Stomach (tissue), 9 donors: ENCODE measurements around the gene GRK2. TPM values are rescaled to one million over a fixed set of nuclear protein-coding genes. Genes with fewer than 3 reads are reported as not detected.

Experiments used
- DNase-seq, 2 donors: peaks; one replicate each; pipeline versions ENCODE4 v3.0.0 to v3.0.0-alpha.2; 2013 to 2019
- H3K27ac ChIP-seq, 5 donors: fragments of 200-600 bp in 4 of 5; sonication (generic) in 4 of 5; one replicate each; pipeline ENCODE4 v1.5.1; 2013 to 2019; ENCODE audit warnings: mild to moderate bottlenecking in 1 of 5, moderate library complexity in 1 of 5
- H3K27me3 ChIP-seq, 3 donors: fragments of 200-600 bp; sonication (generic); one replicate each; pipeline ENCODE4 v1.5.1; 2017 to 2019; ENCODE audit warnings: mixed run types in 1 of 3
- H3K36me3 ChIP-seq, 4 donors: fragments of 200-600 bp; sonication (generic); 1 replicate in 3 of 4; 2 replicates in 1 of 4; pipeline ENCODE4 v1.5.1; 2016 to 2019
- H3K4me1 ChIP-seq, 4 donors: fragments of 200-600 bp; sonication (generic); one replicate each; pipeline ENCODE4 v1.5.1; 2016 to 2019
- H3K4me3 ChIP-seq, 4 donors: fragments of 200-600 bp; sonication (generic) in 3 of 4; one replicate each; pipeline ENCODE4 v1.5.1; 2016 to 2019; ENCODE audit warnings: mild to moderate bottlenecking in 1 of 4
- H3K9me3 ChIP-seq, 4 donors: fragments of 200-600 bp; sonication (generic); one replicate each; pipeline ENCODE4 v1.5.1; 2016 to 2019
- EP300 ChIP-seq: sonication (generic); formaldehyde crosslinking; IDR thresholded peaks from one replicate; pipeline ENCODE4 v1.6.1; 2017; ENCODE audit warnings: antibody characterized with exemption
- POLR2A ChIP-seq, 4 donors: fragments of 450-650 bp; IDR thresholded peaks; one replicate each; pipeline ENCODE4 v1.6.1; 2016; ENCODE audit warnings: antibody characterized with exemption in 4 of 4, control low read depth in 2 of 4, mild to moderate bottlenecking in 1 of 4, moderate library complexity in 1 of 4
- POLR2AphosphoS5 ChIP-seq, 3 donors: sonication (generic); formaldehyde crosslinking; IDR thresholded peaks; one replicate each; pipeline ENCODE4 v1.6.1; 2016; ENCODE audit warnings: antibody characterized with exemption in 3 of 3
- WGBS, 5 donors: extraction: QIAGEN DNeasy Blood & Tissue Kit in 3 of 5; methylation state at CpG; one replicate each; pipeline versions ENCODE4 v1.1.5 to v1.1.7; 2013 to 2018; 5-methylcytosine and 5-hydroxymethylcytosine counted together
- intact Hi-C: fragments of 100-400 bp; cut with DNase I; formaldehyde crosslinking; loops from one replicate; pipeline ENCODE4 v1.15.1; 2023; ENCODE audit warnings: low total_unique reads
- polyA plus RNA-seq, 3 donors: library from polyadenylated mRNA; stranded (reverse); fragments of 200-250 nt; gene quantifications; one replicate each; pipeline ENCODE4 v1.2.3, GENCODE V29; 2013
- total RNA-seq, 5 donors: library from RNA; depleted of rRNA; stranded (reverse); fragments of >200 nt; gene quantifications; one replicate each; pipeline versions ENCODE4 v1.1.0 to v1.2.3, GENCODE V29; 2014 to 2016
- TF ChIP-seq, protein P1 (sequence below), 7 experiments: fragments of 450-650 bp in 4 of 7; fragments of 200-600 bp in 3 of 7; sonication (generic) in 3 of 7; IDR thresholded peaks; one replicate each; pipeline ENCODE4 v1.5.1; 2016 to 2019; ENCODE audit warnings: antibody characterized with exemption in 7 of 7, control low read depth in 2 of 7, mild to moderate bottlenecking in 1 of 7
- donor health status: healthy with polysubstance abuse.
- donor health status: Bipolar disorder and iron deficiency.
- donor health status: healthy.

The GRK2 gene
- total and polyA plus RNA-seq, 8 donors, result 44.0 to 266 (median 86.2) TPM

DNA sequence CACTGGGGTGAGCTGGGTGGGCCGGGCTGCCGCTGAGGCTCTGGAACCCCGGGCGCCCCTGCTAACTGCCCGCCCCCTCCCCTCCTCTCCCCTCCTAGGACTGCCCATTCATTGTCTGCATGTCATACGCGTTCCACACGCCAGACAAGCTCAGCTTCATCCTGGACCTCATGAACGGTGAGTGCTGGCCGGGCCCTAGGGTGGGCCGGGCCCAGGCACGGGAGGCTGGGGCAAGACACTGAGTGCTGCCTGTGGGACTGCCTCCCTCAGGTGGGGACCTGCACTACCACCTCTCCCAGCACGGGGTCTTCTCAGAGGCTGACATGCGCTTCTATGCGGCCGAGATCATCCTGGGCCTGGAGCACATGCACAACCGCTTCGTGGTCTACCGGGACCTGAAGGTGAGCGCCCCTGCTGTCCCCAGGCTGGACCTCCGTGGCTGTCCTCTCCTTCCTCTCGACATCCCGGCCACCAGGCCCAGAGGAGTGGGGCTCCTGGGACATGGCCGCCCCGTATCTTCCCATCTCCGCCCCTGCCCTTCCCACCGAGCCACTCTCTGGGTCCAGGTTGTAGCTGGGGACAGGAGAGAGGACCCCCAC, 15.4 kb downstream of the GRK2 start:
- TF ChIP-seq POLR2A (IDR thresholded peaks at IDR 0.05) (no peak), EP300 (no peak), POLR2AphosphoS5 (IDR thresholded peaks at IDR 0.05) (no peak)
- no peaks in the 10 kb centered on the region for H3K9me3 ChIP-seq
- WGBS, 5 donors, result 89 to 96% (median 91%) methylated on average over 16 to 27 of the region's 27 CpGs
- no peaks in the 10 kb centered on the region for H3K27me3 ChIP-seq
- no peak for DNase-seq
- no peak overlapping the region for H3K4me3 ChIP-seq
- intact Hi-C loops, result no loop called here
- peaks cover 73 to 86% (median 82%) of the 10 kb centered on the region in 4 donors for H3K36me3 ChIP-seq
- H3K27ac ChIP-seq, result peak overlapping the region in 3 of 5 donors; percentile 49 to 95 (median 70)
- H3K4me1 ChIP-seq, result peaks cover 25 to 88% (median 46%) of the 10 kb centered on the region in 4 donors

DNA sequence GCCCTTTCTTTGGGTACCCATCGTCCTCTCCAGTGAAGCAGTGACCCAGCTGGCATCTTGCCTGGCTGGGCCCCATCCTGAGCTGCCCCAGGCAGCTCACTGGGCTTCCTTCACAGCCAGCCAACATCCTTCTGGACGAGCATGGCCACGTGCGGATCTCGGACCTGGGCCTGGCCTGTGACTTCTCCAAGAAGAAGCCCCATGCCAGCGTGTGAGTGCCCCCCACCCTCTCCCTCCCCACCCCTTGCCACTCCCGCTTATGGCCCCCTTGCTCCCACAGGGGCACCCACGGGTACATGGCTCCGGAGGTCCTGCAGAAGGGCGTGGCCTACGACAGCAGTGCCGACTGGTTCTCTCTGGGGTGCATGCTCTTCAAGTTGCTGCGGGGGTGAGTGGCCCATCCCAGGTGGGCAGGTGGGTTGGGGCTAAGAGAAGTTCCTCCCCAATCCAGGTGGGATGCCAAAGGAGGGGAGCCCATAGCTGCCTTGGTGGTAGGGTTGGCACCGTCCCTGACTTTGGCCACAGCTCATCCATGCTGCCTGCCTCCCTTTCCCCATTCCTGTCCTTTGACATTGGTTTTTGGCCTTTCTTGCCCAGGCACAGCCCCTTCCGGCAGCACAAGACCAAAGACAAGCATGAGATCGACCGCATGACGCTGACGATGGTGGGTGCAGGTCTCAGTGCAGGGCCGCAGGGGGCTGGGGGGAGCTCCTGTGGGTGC, 16.0 kb downstream of the GRK2 start:
- Histone ChIP-seq H3K4me3 (no peak overlapping the region), H3K9me3 (no peaks in the 10 kb centered on the region), H3K36me3 (peaks cover 73 to 90% (median 86%) of the 10 kb centered on the region in 4 donors), H3K4me1 (peaks cover 25 to 88% (median 45%) of the 10 kb centered on the region in 4 donors), H3K27me3 (no peaks in the 10 kb centered on the region), H3K27ac (peak overlapping the region in 3 of 5 donors; percentile 49 to 95 (median 70))
- intact Hi-C loops, result no loop called here
- TF ChIP-seq, protein P1, sequence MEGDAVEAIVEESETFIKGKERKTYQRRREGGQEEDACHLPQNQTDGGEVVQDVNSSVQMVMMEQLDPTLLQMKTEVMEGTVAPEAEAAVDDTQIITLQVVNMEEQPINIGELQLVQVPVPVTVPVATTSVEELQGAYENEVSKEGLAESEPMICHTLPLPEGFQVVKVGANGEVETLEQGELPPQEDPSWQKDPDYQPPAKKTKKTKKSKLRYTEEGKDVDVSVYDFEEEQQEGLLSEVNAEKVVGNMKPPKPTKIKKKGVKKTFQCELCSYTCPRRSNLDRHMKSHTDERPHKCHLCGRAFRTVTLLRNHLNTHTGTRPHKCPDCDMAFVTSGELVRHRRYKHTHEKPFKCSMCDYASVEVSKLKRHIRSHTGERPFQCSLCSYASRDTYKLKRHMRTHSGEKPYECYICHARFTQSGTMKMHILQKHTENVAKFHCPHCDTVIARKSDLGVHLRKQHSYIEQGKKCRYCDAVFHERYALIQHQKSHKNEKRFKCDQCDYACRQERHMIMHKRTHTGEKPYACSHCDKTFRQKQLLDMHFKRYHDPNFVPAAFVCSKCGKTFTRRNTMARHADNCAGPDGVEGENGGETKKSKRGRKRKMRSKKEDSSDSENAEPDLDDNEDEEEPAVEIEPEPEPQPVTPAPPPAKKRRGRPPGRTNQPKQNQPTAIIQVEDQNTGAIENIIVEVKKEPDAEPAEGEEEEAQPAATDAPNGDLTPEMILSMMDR (IDR thresholded peaks at IDR 0.05), result no peak
- TF ChIP-seq EP300, result no peak
- TF ChIP-seq POLR2AphosphoS5 (IDR thresholded peaks at IDR 0.05), result no peak
- TF ChIP-seq POLR2A (IDR thresholded peaks at IDR 0.05), result no peak
- no peak for DNase-seq
- 83 to 89% (median 86%) methylated on average over 14 to 20 of the region's 20 CpGs for WGBS, 5 donors

DNA sequence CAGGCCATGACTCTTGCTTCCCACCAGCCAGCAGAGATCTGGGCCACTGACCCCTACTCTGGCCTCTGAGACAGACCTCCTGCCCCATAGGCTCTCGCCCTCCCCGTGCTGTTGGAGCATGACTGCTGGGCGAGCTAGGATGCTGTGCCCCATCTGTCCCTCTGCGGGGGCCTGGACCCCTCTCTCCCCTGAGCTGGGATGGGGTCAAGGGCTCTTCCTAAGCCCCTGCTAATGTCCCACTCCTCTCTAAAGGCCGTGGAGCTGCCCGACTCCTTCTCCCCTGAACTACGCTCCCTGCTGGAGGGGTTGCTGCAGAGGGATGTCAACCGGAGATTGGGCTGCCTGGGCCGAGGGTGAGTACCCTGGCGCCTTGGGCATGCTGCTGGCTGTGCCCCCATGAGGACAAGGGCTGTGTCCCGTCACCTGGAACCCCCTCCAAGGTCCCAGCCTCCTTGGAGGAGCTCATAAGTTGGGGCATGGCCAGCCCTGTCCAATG, 16.7 kb downstream of the GRK2 start:
- peak overlapping the region in 4 of 5 donors; percentile 47 to 95 (median 60) for H3K27ac ChIP-seq
- WGBS, 5 donors, result 89 to 95% (median 91%) methylated on average over 4 to 11 of the region's 11 CpGs
- H3K4me1 ChIP-seq, result peaks cover 25 to 88% (median 44%) of the 10 kb centered on the region in 4 donors
- H3K36me3 ChIP-seq, result peaks cover 73 to 90% (median 86%) of the 10 kb centered on the region in 4 donors
- no peak overlapping the region for H3K4me3 ChIP-seq
- no peaks in the 10 kb centered on the region for H3K27me3 ChIP-seq
- intact Hi-C loops, result no loop called here
- TF ChIP-seq EP300 (no peak), POLR2A (IDR thresholded peaks at IDR 0.05) (no peak), POLR2AphosphoS5 (IDR thresholded peaks at IDR 0.05) (no peak)
- TF ChIP-seq, protein P1 (IDR thresholded peaks at IDR 0.05), result no peak
- no peaks in the 10 kb centered on the region for H3K9me3 ChIP-seq
- DNase-seq, result no peak

DNA sequence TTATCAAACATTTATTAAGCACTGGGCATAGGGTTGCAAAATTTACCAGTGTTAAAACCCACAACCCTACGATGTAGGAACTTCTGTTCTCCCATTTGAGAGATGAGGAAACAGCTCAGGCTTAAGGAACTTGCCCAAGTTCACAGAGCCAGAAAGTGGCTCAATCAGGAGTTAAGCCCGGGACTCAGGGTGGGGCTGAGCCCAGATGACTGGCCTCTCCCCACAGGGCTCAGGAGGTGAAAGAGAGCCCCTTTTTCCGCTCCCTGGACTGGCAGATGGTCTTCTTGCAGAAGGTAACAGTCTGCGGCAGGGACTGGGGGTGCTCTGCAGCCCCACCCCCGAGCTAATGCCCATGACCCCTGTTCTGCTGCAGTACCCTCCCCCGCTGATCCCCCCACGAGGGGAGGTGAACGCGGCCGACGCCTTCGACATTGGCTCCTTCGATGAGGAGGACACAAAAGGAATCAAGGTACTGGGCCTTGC, 17.2 kb downstream of the GRK2 start:
- 72 to 87% (median 82%) methylated on average over 13 of the region's 13 CpGs for WGBS, 5 donors
- TF ChIP-seq, protein P1 (IDR thresholded peaks at IDR 0.05), result no peak
- TF ChIP-seq EP300, result no peak
- TF ChIP-seq POLR2AphosphoS5 (IDR thresholded peaks at IDR 0.05), result no peak
- TF ChIP-seq POLR2A (IDR thresholded peaks at IDR 0.05), result no peak
- no peaks in the 10 kb centered on the region for H3K9me3 ChIP-seq
- peak overlapping the region in 2 of 4 donors; percentile 12 to 24 for H3K4me3 ChIP-seq
- H3K4me1 ChIP-seq, result peaks cover 25 to 88% (median 43%) of the 10 kb centered on the region in 4 donors
- peaks cover 73 to 86% (median 85%) of the 10 kb centered on the region in 4 donors for H3K36me3 ChIP-seq
- peak overlapping the region in 4 of 5 donors; percentile 41 to 99 (median 72) for H3K27ac ChIP-seq
- H3K27me3 ChIP-seq, result no peaks in the 10 kb centered on the region
- intact Hi-C loops, result no loop called here
- DNase-seq, result no peak
